Type B pancreatic cell (in vitro differentiated cells): Measurements from ENCODE around the gene ST6GALNAC1. TPM values are rescaled to one million over a fixed set of nuclear protein-coding genes. Genes with fewer than 3 reads are reported as not detected.
"Not testable (repeated sequence)": the region's sequence is repeated elsewhere in the genome, so short reads cannot be mapped to it uniquely, and the experiment has no call there.

Experiments
- DNase-seq: peaks from one replicate; pipeline ENCODE4 v3.0.0; 2021; ENCODE audit warnings: mixed read lengths; ENCODE audit not compliant: unreplicated experiment; ENCODE audit errors: extremely low spot score
- H3K27ac Mint-ChIP-seq: 2 replicates; pipeline ENCODE4 v1.8.0; 2021; ENCODE audit warnings: mild to moderate bottlenecking, mixed read lengths
- H3K27me3 Mint-ChIP-seq: 2 replicates; pipeline ENCODE4 v1.8.0; 2021; ENCODE audit warnings: mixed read lengths
- H3K36me3 Mint-ChIP-seq: 2 replicates; pipeline ENCODE4 v1.8.0; 2021; ENCODE audit warnings: mixed read lengths
- H3K4me1 Mint-ChIP-seq: one replicate; pipeline ENCODE4 v1.8.0; 2021; ENCODE audit warnings: mixed read lengths; ENCODE audit not compliant: unreplicated experiment
- H3K4me3 Mint-ChIP-seq: 2 replicates; pipeline ENCODE4 v1.8.0; 2021; ENCODE audit warnings: mild to moderate bottlenecking, mixed read lengths
- H3K9me3 Mint-ChIP-seq: 2 replicates; pipeline ENCODE4 v1.8.0; 2021; ENCODE audit warnings: mixed read lengths
- CTCF ChIP-seq: fragments of 200-600 bp; sonication (generic); conservative IDR thresholded peaks from 2 replicates; pipeline ENCODE4 v1.5.0; 2021; ENCODE audit warnings: antibody characterized with exemption, mild to moderate bottlenecking
- total RNA-seq: library from RNA; stranded (reverse); gene quantifications from 2 replicates; pipeline ENCODE4 v1.2.1, GENCODE V29; 2021; ENCODE audit warnings: low replicate concordance

ST6GALNAC1 gene
- total RNA-seq, 1 donor from 2014 or later = 10.3 TPM

- no peaks in the 10 kb centered on the region for H3K36me3 Mint-ChIP-seq
- TF ChIP-seq CTCF = no peak
Observed at GRCh38 chr17:76640550-76641380, 2.8 kb downstream of the ST6GALNAC1 start.

GRCh38 chr17:76638263-76638662, 5.3 kb downstream of the ST6GALNAC1 start:
- H3K9me3 Mint-ChIP-seq = peaks cover 2% of the 10 kb centered on the region
- DNase-seq = no peak
- H3K4me1 Mint-ChIP-seq = peaks cover 59% of the 10 kb centered on the region

More at GRCh38 chr17:76640550-76641380, 2.8 kb downstream of the ST6GALNAC1 start:
- H3K4me1 Mint-ChIP-seq = peaks cover 55% of the 10 kb centered on the region
- DNase-seq = no peak
- H3K4me3 Mint-ChIP-seq = peak overlapping the region; percentile 69
- H3K27ac Mint-ChIP-seq = peak overlapping the region; percentile 81
- peaks cover 3% of the 10 kb centered on the region for H3K9me3 Mint-ChIP-seq
- no peaks in the 10 kb centered on the region for H3K27me3 Mint-ChIP-seq

GRCh38 chr17:76636486-76637206, 6.9 kb downstream of the ST6GALNAC1 start:
- Mint-ChIP-seq H3K4me1 (peaks cover 66% of the 10 kb centered on the region), H3K4me3 (peak overlapping the region; percentile 51), H3K27ac (peak overlapping the region; percentile 89)
- H3K36me3 Mint-ChIP-seq, H3K27me3 Mint-ChIP-seq, DNase-seq, H3K9me3 Mint-ChIP-seq: not testable (repeated sequence)

More at GRCh38 chr17:76638263-76638662, 5.3 kb downstream of the ST6GALNAC1 start:
- H3K36me3 Mint-ChIP-seq = no peaks in the 10 kb centered on the region
- H3K4me3 Mint-ChIP-seq = no peak overlapping the region
- TF ChIP-seq CTCF = no peak
- H3K27ac Mint-ChIP-seq = no peak overlapping the region
- H3K27me3 Mint-ChIP-seq = no peaks in the 10 kb centered on the region

GRCh38 chr17:76635659-76636360, 7.7 kb downstream of the ST6GALNAC1 start:
- Mint-ChIP-seq H3K9me3 (no peaks in the 10 kb centered on the region), H3K27ac (peak overlapping the region; percentile 89), H3K4me3 (peak overlapping the region; percentile 59), H3K4me1 (peaks cover 64% of the 10 kb centered on the region), H3K36me3 (no peaks in the 10 kb centered on the region), H3K27me3 (no peaks in the 10 kb centered on the region)
- no peak for DNase-seq
- no peak for TF ChIP-seq CTCF

- Mint-ChIP-seq H3K27ac (peak overlapping the region; percentile 57), H3K36me3 (no peaks in the 10 kb centered on the region), H3K4me3 (peak overlapping the region; percentile 21), H3K4me1 (peaks cover 60% of the 10 kb centered on the region), H3K9me3 (no peaks in the 10 kb centered on the region), H3K27me3 (no peaks in the 10 kb centered on the region)
- no peak for DNase-seq
- no peak for TF ChIP-seq CTCF
Observed at GRCh38 chr17:76635039-76635438, 8.5 kb downstream of the ST6GALNAC1 start.
